Large intestine (tissue), 3 donors: ENCODE results near the gene SMARCC2. TPM values are rescaled to one million over a fixed set of nuclear protein-coding genes. Genes with fewer than 3 reads are reported as not detected.

Source experiments
- DNase-seq, 2 donors: peaks; one replicate each; pipeline versions ENCODE4 v3.0.0 to v3.0.0-alpha.2; 2013
- H3K27ac ChIP-seq: one replicate; pipeline ENCODE4 v1.5.1; 2013; ENCODE audit warnings: low read length
- H3K27me3 ChIP-seq: 2 replicates; pipeline ENCODE4 v1.6.1; 2013; ENCODE audit warnings: low read length; ENCODE audit not compliant: control insufficient read depth, insufficient read depth
- H3K36me3 ChIP-seq: 2 replicates; pipeline ENCODE4 v1.6.1; 2013; ENCODE audit warnings: low read length; ENCODE audit not compliant: control insufficient read depth, insufficient read depth
- H3K4me1 ChIP-seq: one replicate; pipeline ENCODE4 v1.6.1; 2013; ENCODE audit warnings: low read length; ENCODE audit not compliant: control insufficient read depth, insufficient read depth
- H3K4me3 ChIP-seq: one replicate; pipeline ENCODE4 v1.5.1; 2013; ENCODE audit warnings: low read length
- H3K9me3 ChIP-seq: one replicate; pipeline ENCODE4 v1.6.1; 2013; ENCODE audit warnings: mild to moderate bottlenecking, low read depth, low read length, moderate library complexity; ENCODE audit not compliant: control insufficient read depth
- WGBS: methylation state at CpG from one replicate; pipeline ENCODE4 v1.1.5; 2013; ENCODE audit warnings: low lambda C conversion rate; ENCODE audit not compliant: insufficient coverage; 5-methylcytosine and 5-hydroxymethylcytosine counted together
- polyA plus RNA-seq: library from polyadenylated mRNA; unstranded; fragments of 120-200 nt; gene quantifications from one replicate; pipeline ENCODE4 v1.2.1, GENCODE V29; 2013

Gene SMARCC2
- polyA plus RNA-seq, 1 donor = 70.7 TPM

DNA sequence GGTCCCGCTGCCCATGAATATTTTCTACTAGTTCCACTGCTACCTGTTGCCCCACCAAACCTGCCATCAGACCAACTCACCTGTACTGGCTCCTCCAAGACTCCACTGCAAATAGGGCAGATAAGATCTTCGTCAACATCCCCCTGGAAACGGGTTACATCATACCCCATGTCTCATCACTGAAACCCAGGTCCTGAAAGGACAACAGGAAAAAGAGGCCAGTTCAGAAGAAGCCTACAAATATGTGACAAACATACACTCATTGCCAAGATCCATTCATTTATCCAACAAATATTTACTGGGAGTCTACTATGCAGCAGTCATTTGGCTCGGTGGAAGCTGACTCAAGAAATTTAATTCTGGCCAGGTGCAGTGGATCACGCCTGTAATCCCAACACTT is 24.6 kb upstream of the SMARCC2 start:
- no peak for DNase-seq
- Histone ChIP-seq H3K9me3 (no peaks in the 10 kb centered on the region), H3K36me3 (peaks cover 59% of the 10 kb centered on the region), H3K27ac (no peak overlapping the region), H3K4me1 (no peaks in the 10 kb centered on the region), H3K4me3 (no peak overlapping the region), H3K27me3 (no peaks in the 10 kb centered on the region)
- no CpG with 5 or more reads among the region's 5 CpGs for WGBS

DNA sequence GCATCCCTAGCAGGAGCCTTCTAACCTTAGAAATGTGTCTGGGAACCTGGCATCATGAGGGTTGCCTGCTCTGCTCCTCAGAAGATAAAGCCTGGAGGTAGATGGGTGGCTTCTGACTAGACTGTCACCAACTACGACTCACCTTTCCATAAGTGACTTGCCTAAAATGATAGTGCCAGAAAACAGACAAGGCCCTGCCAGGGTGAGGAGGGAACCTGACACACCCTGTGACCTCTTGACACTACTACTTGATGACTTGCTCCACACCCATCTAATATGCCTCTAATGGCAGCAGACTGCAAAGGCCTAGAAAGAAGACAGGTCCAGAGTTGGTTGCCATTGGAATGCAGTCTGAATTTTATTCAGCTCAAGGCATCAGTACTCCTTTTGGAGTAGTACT is 23.1 kb upstream of the SMARCC2 start:
- Histone ChIP-seq H3K4me3 (no peak overlapping the region), H3K9me3 (no peaks in the 10 kb centered on the region), H3K27ac (no peak overlapping the region), H3K4me1 (no peaks in the 10 kb centered on the region), H3K27me3 (no peaks in the 10 kb centered on the region), H3K36me3 (peaks cover 68% of the 10 kb centered on the region)
- WGBS = no CpG with 5 or more reads among the region's 1 CpG
- DNase-seq = no peak

DNA sequence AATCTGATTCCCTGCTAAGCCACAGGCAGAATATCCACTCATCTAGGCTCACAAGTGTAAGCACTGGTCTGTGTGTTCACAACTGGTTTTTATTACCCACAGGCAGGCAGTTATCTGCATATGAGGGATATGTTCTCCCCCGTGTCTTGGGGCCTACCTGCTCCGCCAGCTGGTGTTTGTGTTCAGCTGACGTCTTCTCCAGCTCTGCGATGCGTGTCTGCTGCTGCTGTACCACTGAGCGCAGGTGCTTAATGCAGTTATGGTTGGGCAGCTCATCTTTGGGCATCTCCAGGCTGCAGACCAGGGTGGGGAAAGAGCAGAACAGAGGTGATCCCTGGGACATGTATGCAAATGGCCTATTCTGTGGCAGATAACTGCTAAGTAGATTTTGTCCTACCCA is 18.7 kb upstream of the SMARCC2 start:
- Histone ChIP-seq H3K9me3 (no peaks in the 10 kb centered on the region), H3K4me1 (no peaks in the 10 kb centered on the region), H3K4me3 (no peak overlapping the region), H3K27ac (no peak overlapping the region), H3K36me3 (peaks cover 71% of the 10 kb centered on the region), H3K27me3 (no peaks in the 10 kb centered on the region)
- no CpG with 5 or more reads among the region's 6 CpGs for WGBS
- peak in 1 of 2 donors; percentile 48 for DNase-seq

DNA sequence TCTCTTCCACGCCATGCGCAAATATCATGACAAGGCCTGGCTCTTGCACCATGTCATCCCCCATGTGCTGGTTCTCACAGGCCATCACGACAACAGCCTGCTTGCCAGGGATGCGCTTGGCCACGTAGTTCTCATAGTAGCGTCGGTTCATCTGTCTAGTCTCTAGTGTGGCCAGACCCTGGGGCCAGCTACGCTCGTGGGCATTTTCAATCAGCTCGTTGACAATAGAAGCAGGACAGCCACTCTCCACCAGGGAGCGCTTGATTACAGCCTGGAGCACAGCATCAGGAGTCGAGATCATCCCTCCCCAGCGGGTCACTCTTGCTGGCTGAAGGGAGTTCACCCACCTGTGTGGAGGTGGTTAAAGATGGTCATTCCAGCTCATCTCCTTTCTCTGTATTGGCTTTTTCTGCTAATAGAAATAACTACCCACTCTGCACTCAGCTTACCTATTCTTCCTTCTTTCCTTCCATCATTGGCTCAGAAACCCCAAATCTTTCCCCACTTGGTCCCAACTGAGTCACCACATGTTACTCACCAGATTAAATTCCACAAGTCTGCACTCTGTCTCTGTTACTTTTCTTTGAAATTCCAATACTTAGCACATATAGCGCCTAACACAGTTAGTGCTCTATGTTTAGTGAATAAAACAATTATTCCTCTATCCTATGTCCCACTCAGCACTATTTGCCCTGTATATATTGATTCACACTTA is 17.3 kb upstream of the SMARCC2 start:
- peak in 1 of 2 donors; percentile 49 for DNase-seq
- Histone ChIP-seq H3K27ac (no peak overlapping the region), H3K4me3 (no peak overlapping the region), H3K9me3 (no peaks in the 10 kb centered on the region), H3K27me3 (no peaks in the 10 kb centered on the region), H3K4me1 (no peaks in the 10 kb centered on the region), H3K36me3 (peaks cover 59% of the 10 kb centered on the region)
- WGBS = no CpG with 5 or more reads among the region's 14 CpGs

DNA sequence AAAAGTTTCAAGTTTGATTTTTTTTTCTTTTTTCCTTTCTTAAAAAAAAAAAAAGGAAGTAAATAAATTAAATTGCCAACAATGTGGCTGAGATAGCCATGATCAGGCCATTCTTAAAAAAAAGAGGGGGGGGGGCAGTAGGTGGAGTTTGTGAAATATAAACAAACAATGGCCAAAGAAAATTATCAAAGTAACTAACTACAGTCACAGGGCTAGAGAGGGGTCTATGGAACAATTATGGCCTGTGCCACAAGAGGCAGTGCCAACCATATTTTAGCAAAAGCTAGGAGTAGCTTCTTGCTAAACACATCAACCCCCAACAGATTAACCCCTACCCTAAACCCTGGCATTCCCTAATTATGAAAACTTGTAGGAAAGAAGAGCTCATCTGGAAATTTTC is 16.2 kb upstream of the SMARCC2 start:
- Histone ChIP-seq H3K4me3 (no peak overlapping the region), H3K9me3 (no peaks in the 10 kb centered on the region), H3K27me3 (no peaks in the 10 kb centered on the region), H3K27ac (no peak overlapping the region), H3K4me1 (no peaks in the 10 kb centered on the region), H3K36me3 (peaks cover 52% of the 10 kb centered on the region)
- no peak for DNase-seq

DNA sequence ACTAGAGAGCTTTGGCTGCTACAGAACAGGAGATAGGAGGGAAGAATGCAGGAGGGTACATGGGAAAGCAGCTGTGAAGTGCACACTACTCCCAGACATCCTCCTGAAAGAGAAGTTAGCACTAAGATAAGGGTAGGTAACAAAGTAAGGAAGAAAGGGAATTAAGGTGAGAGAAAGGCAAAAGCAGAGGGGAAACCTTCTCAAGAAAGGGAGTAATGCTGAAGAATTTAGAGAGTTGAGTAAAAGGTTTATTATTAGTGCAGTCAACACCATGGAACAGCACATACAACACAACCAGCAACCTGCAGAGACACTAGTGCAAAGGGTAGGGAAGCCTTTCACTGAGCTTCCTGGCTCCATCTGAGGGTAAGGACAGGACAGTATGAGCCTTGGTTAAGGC is 15.0 kb upstream of the SMARCC2 start:
- H3K4me1 ChIP-seq = no peaks in the 10 kb centered on the region
- DNase-seq = no peak
- H3K27me3 ChIP-seq = no peaks in the 10 kb centered on the region
- no peak overlapping the region for H3K4me3 ChIP-seq
- H3K36me3 ChIP-seq = peaks cover 43% of the 10 kb centered on the region
- no peak overlapping the region for H3K27ac ChIP-seq
- H3K9me3 ChIP-seq = no peaks in the 10 kb centered on the region

DNA sequence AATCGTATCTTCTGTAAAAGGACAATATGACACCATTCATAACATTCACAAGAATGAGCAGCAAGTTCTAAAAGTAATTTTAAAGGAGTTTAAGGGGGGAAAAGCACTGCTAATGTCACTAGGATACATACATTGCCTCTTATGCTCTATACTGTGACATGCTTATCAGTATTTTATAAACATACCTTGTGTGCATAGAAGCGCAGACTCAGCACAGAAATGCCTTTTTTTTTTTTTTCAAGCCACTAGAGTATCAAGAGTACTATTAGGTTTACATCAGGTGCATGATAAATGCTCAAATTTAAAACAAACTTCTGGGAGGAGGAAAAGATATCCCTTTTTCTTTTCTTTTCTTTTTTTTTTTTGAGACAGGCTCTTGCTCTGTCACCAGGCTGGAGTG is 13.6 kb upstream of the SMARCC2 start:
- no peaks in the 10 kb centered on the region for H3K9me3 ChIP-seq
- H3K4me1 ChIP-seq = no peaks in the 10 kb centered on the region
- no peak overlapping the region for H3K4me3 ChIP-seq
- no CpG with 5 or more reads among the region's 2 CpGs for WGBS
- DNase-seq = no peak
- H3K27me3 ChIP-seq = no peaks in the 10 kb centered on the region
- no peak overlapping the region for H3K27ac ChIP-seq
- peaks cover 33% of the 10 kb centered on the region for H3K36me3 ChIP-seq

DNA sequence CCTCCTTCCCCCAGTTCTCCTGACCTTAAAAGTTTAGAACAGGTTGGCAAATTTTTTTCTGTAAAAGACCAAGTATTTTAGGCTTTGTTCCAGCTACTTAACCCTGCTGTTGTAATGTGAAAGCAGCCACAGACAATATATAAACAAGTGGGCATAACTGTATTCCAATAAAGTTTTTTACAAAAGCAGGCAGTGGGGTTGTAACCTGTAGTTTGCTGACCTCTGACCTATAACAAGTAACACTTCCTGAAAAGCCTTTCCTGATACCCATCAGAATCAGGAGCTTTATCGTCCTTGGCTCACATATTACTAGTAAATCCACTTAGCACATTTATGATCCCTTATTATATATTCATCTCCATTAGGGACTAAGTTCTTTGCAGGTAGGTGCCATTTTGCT is 13.1 kb upstream of the SMARCC2 start:
- Histone ChIP-seq H3K36me3 (peaks cover 29% of the 10 kb centered on the region), H3K9me3 (no peaks in the 10 kb centered on the region), H3K27ac (no peak overlapping the region), H3K27me3 (no peaks in the 10 kb centered on the region), H3K4me1 (no peaks in the 10 kb centered on the region), H3K4me3 (no peak overlapping the region)
- no peak for DNase-seq
- no CpG with 5 or more reads among the region's 1 CpG for WGBS

DNA sequence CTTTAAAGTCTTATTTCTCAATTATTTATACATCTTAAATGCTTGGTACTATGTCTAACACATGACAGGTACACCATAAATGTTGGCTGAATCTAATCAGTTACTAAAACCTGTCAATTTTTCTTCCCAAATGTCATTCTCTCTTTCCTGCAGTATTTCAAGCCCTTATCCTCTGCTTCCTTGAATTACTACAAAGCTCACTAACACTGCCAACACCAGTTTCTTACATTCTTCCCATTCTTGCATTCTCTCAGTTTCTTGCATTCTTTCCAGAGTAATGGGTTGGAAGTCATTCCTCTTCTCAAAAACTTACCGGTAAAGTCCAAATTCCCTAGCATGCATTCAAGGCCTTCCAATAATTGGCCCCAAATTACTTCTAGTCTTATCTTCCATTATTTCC is 9.6 kb upstream of the SMARCC2 start:
- no peaks in the 10 kb centered on the region for H3K9me3 ChIP-seq
- no peak overlapping the region for H3K27ac ChIP-seq
- no peaks in the 10 kb centered on the region for H3K4me1 ChIP-seq
- H3K36me3 ChIP-seq = no peaks in the 10 kb centered on the region
- DNase-seq = no peak
- H3K4me3 ChIP-seq = no peak overlapping the region
- no CpG with 5 or more reads among the region's 1 CpG for WGBS
- no peaks in the 10 kb centered on the region for H3K27me3 ChIP-seq

DNA sequence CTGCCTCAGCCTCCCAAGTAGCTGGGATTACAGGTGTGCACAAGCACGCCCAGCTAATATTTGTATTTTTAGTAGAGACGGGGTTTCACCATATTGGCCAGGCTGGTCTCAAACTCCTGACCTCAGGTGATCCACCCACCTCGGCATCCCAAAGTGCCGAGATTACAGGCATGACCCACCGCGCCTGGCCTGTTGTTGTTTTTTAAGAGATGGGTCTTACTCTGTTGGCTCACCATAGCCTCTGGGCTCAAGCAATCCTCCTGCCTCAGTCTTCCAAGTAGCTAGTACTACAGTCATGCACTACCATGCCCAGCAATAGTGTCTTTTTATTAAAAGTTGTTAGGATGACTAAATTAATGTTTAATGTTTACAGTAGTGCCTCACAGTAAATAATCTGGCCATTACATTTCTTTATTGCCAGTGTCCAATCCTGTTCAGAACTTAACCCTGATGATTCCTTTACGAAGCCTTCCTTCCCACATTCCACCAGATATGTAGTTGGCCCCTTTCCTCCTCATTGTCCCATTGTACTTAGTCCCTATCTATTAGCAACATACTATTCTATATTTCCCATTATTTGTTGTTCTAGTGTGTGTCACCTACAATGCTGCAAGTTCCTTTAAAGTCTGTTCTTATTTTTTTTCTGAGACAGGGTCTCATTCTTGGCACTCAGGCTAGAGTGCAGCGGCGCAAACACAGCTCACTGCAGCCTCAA is 8.8 kb upstream of the SMARCC2 start:
- DNase-seq = no peak
- WGBS = 100% methylated on average over 3 of the region's 9 CpGs
- H3K4me1 ChIP-seq = no peaks in the 10 kb centered on the region
- no peak overlapping the region for H3K4me3 ChIP-seq
- H3K27ac ChIP-seq = no peak overlapping the region
- no peaks in the 10 kb centered on the region for H3K36me3 ChIP-seq
- H3K9me3 ChIP-seq = no peaks in the 10 kb centered on the region
- no peaks in the 10 kb centered on the region for H3K27me3 ChIP-seq
